HPDE6-E6E7 (cell line): Measurements from ENCODE around the gene NPM1.

ENCODE experiments used
- DNase-seq: peaks from one replicate; pipeline ENCODE4 v3.0.0; 2011; ENCODE audit warnings: missing footprints; ENCODE audit errors: extremely low spot score

Gene NPM1

GRCh38 chr5:171428168-171428696 is 40.6 kb downstream of the NPM1 start:
- no peak for DNase-seq

- DNase-seq: no peak
Measured at GRCh38 chr5:171428809-171429542, 41.3 kb downstream of the NPM1 start.

GRCh38 chr5:171429543-171429910 is 41.9 kb downstream of the NPM1 start:
- DNase-seq: no peak

DNA sequence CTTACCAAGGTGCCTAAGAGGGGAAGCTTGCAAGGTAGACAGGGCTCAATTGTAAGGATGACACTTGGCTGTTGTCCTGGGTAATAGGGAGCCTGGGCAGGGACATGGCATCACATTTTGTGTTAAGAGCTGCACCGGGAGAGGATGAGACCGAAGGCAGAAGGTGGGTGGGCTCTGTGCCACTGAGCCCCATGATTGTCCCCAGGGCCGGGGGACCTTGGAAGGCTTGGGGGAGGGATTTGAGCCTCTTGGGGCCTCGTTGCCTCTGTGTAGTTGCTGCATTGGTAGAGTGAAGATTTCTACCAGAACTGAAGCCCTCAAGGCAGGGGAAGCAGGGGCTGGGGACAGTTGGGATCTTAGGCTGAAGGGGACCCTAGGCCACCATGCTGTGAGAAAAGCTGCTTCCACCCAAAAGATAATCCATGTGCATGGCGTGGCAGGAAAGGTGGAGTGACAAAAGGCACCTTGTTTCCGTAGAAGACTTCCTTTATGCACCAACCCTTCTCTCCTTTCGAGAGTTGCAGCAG is 43.7 kb downstream of the NPM1 start:
- no peak for DNase-seq

DNA sequence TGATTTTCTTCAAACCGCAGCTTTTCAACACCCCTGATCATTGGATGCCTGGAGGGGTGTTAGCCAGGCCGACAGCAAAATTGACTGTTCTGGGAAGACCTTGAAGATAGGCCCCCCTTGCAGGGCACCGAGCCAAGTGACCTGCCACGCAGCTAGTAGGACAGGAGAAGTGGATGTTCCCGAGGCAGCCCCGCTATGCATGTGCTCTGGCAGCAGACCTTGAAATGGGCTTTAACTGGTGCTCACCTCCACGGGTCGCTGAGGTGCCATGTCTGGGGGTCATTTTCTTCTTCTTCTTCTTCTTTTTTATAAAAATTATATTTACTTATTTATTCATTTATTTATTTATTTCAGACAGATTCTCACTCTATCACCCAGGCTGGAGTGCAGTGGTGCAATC is 44.4 kb downstream of the NPM1 start:
- DNase-seq: no peak

GRCh38 chr5:171432583-171433351 is 45.1 kb downstream of the NPM1 start:
- DNase-seq: no peak

GRCh38 chr5:171433352-171433698 is 45.7 kb downstream of the NPM1 start:
- no peak for DNase-seq

DNA sequence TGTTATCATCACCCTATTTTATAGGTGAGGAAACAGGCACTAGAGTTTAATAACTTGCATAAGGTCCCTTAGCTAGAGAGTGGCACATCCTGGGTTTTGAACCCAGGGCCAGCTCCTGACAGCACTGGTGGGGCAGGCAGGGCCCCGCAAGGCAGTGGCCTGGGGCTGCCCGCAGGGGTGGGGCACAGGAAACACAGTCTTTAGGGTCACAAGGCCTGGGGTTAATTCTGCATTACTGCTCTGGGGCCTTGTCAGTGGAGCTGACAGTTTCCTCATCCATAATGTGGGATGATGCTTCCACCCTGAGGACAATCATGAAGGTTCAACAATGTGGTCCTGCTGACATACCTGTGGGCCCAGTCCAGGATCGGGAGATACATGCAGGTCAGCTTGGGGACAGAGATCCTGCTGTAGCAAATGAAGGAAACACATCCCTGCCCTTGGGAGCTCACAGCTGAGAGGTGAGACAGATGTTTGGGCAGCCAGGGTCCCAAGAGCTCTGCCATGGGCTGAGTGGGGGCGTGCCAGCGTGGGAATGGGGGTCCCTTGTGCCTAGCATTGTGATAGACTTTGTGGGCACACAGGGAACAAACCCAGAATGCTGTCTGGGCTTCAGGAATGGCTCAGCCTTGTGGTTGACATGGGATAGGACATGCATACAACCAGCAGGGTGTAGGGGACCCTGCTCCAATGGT is 46.5 kb downstream of the NPM1 start:
- no peak for DNase-seq

GRCh38 chr5:171434874-171435273 is 47.2 kb downstream of the NPM1 start:
- no peak for DNase-seq

GRCh38 chr5:171435908-171436307 is 48.3 kb downstream of the NPM1 start:
- no peak for DNase-seq

DNA sequence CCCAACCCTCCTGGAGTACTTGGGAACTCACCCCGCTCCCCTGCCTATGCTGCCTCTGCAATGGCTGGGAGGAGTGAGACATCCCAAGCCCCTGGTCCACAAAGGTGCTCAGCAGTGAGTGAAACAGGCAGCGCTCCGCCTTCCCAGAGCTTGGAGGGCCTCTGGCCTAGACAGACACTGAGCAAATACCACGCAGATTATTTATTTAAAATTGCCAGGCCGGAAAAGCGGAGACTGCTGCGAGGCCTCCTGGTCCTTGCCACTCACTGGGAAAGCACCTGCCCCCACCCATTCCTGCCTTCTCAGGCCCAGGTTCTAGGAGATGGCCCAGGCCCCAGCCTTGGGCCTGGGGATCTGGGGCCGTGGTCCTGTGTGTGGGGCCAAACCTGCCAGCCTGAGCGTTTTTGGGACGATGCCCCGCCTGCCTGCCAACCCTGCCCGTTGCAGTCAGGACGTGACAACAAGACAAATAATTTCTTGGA is 49.2 kb downstream of the NPM1 start:
- no peak for DNase-seq

- no peak for DNase-seq
Measured at GRCh38 chr5:171437286-171437821, 49.7 kb downstream of the NPM1 start.

- DNase-seq: no peak
Measured at GRCh38 chr5:171438738-171439137, 51.1 kb downstream of the NPM1 start.

GRCh38 chr5:171441246-171441791 is 53.7 kb downstream of the NPM1 start:
- no peak for DNase-seq

GRCh38 chr5:171442287-171443042 is 54.8 kb downstream of the NPM1 start:
- no peak for DNase-seq

GRCh38 chr5:171444582-171444981 is 56.9 kb downstream of the NPM1 start:
- peak; percentile 29 for DNase-seq

DNA sequence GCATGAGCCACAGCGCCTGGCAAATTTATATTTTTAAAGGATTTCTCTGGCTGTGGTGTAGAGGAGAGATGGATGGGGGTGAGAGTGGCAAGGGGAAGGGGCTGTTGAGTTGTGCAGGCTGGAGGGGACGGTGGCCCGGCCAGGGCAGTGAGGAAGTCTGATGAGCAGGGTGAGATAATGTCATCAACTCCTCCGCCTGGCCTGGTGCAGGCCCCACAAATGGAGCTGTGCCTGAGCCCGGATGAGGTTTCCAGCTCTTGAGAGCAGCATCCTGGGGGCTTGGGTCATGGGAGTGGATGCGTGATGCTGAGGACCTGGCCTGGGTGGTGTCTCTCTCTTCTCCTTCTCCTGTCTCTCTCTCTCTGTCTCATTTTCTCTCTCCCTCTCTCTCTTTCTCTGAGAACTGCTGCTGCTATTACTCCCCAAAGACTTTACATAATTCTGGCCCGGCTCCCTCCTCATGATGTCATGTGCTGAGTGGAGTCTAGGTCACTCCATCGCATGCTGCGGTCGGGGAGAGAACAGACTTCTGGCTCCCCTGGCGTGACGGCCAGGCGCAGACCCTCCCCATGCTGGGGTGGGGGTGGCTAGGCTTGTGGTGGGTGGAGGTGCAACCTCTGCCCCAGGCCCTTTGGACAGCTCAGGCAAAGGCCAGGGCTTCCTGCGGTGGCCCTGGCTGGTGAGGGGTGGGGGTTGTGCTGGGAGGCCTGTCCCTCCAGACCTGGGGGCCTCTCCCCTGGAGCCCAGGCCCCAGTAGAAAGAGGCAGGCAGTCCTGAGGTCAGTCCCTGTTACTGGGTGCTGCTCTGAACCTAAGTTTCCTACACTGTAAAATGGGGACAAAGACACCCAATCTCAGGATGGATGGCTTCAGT is 58.2 kb downstream of the NPM1 start:
- DNase-seq: no peak

DNA sequence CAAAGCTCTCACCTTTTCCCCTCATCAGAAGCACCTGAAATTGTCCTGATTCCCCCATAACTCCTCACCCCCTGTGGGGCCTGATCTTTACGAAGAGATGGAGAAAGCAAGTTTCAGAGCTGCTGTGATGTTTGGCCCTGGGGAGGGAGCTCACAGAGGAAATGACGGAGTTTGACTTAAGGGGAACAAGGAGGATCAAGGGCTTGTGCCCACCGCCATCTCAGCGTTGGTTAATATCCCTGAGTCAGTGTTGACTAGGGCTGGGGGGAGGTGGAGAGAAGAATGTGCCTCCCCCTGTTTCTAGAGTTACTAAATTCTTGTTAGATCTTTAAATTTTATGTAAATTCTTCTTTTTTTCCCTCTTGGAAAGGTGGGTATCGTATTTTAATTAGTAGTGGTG is 59.6 kb downstream of the NPM1 start:
- DNase-seq: no peak

DNA sequence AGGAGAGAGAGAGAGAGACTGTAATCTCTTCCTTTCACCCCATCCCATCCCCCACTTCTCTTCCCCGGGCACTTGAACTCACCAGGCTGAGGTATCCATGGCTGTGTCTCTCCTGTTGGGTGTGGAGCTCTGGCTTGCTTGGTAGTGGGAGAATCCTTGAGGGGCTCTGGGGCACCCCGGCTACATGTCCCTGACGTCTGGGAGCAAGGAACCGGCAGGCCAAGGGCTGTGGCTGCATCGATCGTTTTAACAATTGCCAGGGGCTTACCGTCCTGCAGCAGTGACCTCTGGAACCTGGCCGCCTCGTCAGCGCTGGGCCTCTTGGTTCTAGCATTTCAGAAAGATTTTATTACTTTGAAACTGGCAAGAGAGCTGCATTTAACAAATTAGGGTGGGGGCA is 61.8 kb downstream of the NPM1 start:
- no peak for DNase-seq
